Skin of body (tissue), 3 donors: Measurements from ENCODE around the gene CDHR2. TPM values are rescaled to one million over a fixed set of nuclear protein-coding genes. Genes with fewer than 3 reads are reported as not detected.

ENCODE experiments used
- DNase-seq: peaks from one replicate; lab custom pipeline; 2025; lab: John Stamatoyannopoulos, UW
- small RNA-seq: library from RNA; depleted of rRNA; stranded (forward); fragments of <200 nt; gene quantifications from one replicate; pipeline ENCODE3, GENCODE V24; 2014; ENCODE audit warnings: low replicate concordance
- total RNA-seq: library from RNA; depleted of rRNA; stranded (reverse); fragments of >200 nt; gene quantifications from one replicate; pipeline ENCODE4 v1.2.3, GENCODE V29; 2014

The CDHR2 gene
- total RNA-seq, 1 donor from 2014 or later: not detected

DNA sequence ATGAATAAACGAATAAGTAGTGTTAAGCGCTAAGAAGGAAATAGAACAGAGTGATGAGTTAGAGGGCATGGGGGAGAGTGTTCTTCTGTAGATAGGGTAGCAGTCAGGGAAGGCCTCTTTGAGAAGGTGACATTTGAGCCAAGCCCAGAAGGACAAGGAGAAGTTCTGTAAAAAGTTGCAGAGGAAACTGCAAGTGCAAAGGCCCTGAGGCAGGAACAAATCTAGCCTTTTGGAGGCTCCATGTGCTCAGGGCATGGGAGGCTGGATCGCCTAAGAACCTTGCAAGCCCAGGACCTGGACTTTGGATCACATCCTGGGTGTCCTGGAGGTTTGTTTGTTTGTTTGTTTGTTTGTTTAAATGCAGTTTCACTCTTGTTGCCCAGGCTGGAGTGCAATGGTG lies 89.3 kb downstream of the CDHR2 start:
- DNase-seq: no peak

DNA sequence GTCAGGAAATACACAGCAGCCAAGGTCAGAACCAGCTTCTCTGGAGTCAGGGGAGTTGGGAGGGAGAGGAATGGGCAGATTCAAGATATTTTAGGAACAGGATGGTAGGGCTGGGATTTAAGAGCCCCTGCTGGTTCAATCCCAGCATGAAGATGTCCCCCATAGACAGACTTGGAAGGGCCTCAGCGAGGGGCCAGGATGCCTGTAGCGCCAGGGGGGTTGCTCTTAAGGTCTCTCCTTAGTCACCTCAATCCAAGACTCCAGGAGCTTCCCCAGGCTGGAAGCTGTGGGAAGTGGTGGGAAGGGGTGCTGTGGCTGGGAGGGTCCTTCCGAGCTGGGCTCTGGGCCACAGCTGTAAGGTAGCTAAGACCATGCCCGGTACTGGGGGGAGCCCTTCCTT lies 90.1 kb downstream of the CDHR2 start:
- DNase-seq: no peak

GRCh38 chr5:176639981-176640380 lies 90.8 kb downstream of the CDHR2 start:
- no peak for DNase-seq

DNA sequence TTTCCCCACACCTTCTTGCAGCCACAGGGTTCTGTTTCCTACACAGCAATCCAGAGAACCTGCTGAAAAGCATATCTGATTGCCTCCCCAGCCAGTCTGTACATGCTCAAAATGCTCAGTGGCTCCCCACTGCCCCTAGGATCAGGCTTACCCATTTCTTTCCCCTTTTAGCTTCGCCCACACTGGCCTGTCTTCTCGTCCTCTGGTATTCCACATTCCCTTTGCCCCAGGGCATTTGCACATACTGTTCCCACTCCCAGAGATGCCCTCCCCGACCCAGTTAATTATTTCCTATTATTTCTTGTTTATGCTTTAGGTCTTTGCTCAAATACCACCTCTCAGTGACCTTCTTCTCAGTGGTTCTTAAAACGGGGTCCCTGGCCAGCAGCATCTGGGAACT lies 91.5 kb downstream of the CDHR2 start:
- no peak for DNase-seq

- DNase-seq: no peak
These were observed 93.7 kb downstream of the CDHR2 start for GRCh38 chr5:176642675-176643490.

DNA sequence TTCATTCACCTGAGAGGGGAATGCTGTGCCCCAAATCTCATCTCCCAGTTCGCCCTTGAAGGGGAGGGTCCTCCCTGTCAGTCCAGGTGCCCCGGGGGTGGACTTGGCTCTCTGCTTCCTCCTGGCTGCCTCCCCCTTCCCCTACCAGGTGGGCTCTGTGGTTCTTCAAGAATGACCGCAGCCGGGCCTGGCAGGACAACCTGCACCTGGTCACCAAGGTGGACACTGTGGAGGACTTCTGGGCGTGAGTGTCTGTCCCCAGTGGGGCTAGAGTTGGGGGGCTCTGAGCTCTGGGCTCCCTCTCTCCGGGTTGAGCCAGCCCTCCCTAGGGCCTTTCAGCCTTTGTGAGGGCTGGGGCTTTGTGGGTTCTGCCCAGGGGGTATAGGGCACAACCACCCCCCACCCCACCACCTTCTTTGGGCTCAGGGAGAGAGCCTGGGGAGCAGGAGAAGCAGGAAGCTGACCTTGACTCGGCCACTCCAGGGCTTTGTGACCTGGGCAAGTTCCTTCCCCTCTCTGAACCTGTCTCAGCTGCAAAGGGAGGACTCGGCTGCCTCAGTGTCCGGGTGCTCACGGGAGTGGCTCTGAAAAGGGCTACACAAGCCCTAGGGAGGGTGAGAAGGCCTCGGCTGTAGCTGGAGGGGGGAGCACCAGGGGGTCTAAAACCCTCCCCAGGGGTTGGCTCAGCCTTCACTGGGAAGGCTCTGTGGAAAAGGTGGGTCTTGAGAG lies 94.5 kb downstream of the CDHR2 start:
- DNase-seq: no peak

DNA sequence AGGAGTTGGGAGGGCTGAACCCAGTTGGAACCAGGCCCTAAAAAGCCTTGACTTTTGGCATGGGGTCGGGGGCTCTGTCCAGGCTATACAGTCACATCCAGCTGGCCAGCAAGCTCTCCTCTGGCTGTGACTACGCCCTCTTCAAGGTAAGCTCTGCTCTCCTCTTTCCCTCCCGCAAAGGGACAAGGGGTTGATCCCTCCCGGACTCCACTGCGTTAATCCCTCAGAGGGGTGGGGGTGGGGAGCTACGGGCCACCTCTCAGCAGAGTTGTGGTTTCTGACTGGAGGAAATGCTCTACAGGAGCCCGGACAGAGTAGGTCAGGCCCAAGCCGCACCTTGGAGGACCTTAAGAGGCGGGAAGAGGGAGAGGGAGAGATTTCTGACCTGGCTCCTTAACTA lies 95.2 kb downstream of the CDHR2 start:
- no peak for DNase-seq

DNA sequence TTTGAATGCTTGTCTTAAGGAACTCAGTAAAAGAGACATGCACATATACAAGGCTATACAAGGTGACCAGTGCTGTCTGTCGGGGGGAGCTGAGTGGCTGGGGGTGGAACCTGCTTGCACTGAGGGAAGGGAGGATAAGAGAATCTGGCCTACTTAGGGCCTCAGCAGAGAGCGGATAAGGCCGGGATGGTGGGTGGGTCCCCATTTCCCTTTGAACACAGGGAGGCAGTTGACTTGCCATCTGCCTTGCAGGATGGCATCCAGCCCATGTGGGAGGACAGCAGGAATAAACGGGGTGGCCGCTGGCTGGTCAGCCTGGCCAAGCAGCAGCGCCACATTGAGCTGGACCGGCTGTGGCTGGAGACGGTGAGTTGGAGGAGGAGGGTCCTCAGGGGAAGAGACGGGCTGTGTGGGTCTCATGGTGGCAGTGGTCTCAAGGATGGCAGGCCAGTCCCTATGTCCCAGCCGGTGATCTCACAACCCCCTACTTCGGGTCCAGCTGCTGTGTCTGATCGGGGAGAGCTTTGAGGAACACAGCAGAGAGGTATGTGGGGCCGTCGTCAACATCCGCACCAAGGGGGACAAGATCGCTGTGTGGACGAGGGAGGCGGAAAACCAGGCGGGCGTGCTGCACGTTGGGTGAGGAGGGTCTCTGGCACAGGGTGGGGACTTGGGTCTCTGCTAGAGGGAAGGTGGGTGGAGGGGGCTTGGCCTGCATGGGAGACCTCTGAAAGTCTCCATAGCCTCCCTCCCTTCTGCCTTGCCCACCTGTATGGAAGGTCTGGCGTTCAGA lies 95.9 kb downstream of the CDHR2 start:
- no peak for DNase-seq

Small RNA genes within 50 kb of the gene (small RNA-seq; reads per million reads assigned to genes)
- gene MIR4281 (not detected), gene RF00019 (not detected), gene RN7SL684P (not detected)

Other genes starting within 250 kb of the CDHR2 start
- gene KIAA1191, start 187.6 kb upstream of the CDHR2 start, total RNA-seq: 41.9 TPM
- 12.3 TPM for gene ARL10, start 183.9 kb upstream of the CDHR2 start, total RNA-seq
- 11.6 TPM for gene NOP16, start 160.7 kb upstream of the CDHR2 start, total RNA-seq
- gene HIGD2A, start 160.6 kb upstream of the CDHR2 start, total RNA-seq: 69.9 TPM
- 63.0 TPM for gene CLTB, start 132.8 kb upstream of the CDHR2 start, total RNA-seq
- gene FAF2, start 101.0 kb upstream of the CDHR2 start, total RNA-seq: 32.4 TPM
- 9.5 TPM for gene RNF44, start 11.9 kb upstream of the CDHR2 start, total RNA-seq
- 4.8 TPM for gene GPRIN1, start 60.8 kb downstream of the CDHR2 start, total RNA-seq
- gene SNCB, start 81.2 kb downstream of the CDHR2 start, total RNA-seq: 0.39 TPM
- not detected for gene EIF4E1B, start 81.3 kb downstream of the CDHR2 start, total RNA-seq
- 16.6 TPM for gene TSPAN17, start 98.1 kb downstream of the CDHR2 start, total RNA-seq